ENCODE results near the gene ZDHHC7. TPM values are rescaled to one million over a fixed set of nuclear protein-coding genes. Genes with fewer than 3 reads are reported as not detected.
A peak's percentile ranks its signal among the peaks of the same experiment; 100 is the strongest.

ZDHHC7 gene
- total and polyA plus RNA-seq, 2 of the 8 experiments (the other 6 are each of a cell fraction or from before 2014, with no cell fraction given) = 40.5 to 56.3 TPM

DNA sequence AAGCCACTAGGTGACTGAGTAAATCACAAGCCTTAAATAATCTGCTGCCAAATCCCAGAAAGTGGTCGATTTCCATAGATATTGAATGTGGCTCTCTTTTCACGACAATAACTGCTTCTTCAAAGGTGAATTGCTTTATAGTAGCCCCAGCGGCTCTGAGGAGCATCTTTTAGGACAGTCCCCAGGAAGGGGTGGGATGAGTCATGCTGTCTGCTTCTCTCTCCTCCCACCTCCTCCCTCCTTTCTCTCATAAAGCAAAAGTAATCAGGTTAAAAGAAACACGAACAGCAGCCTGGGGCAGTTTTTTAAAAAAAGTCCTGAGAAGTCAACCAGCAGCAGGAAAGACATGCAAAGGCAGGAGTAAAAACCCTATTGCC lies 18.1 kb upstream of the ZDHHC7 start:
- Histone ChIP-seq H3K36me3 (ENCODE audit: control insufficient read depth in 2 of 4, insufficient read depth in 4 of 4, low read length in 3 of 4) (no peaks in the 10 kb centered on the region), H3K4ac (replicated peaks; ENCODE audit: insufficient read length, low read depth, low read length) (no peak overlapping the region), H3K79me1 (ENCODE audit: low read depth, low read length) (no peaks in the 10 kb centered on the region; the same call in 1 of the 2 replicates), H3K18ac (ENCODE audit: extremely low read depth, low read length) (no peak overlapping the region), H2BK5ac (ENCODE audit: low read depth, low read length) (no peak overlapping the region), H4K91ac (replicated peaks; ENCODE audit: insufficient read length, low read length) (no peak overlapping the region), H3K4me2 (ENCODE audit: insufficient read depth in 1 of 2, low read depth in 2 of 2, low read length in 2 of 2) (no peak overlapping the region), H2BK12ac (ENCODE audit: low read depth, low read length) (no peak overlapping the region), H3K23me2 (ENCODE audit: low read depth, low read length) (peaks cover 5% of the 10 kb centered on the region), H3K27me3 (replicated peaks in 1 of 4; ENCODE audit: control insufficient read depth in 3 of 4, extremely low read depth in 1 of 4, insufficient read depth in 3 of 4, low read length in 3 of 4) (peaks cover 0 to 14% (median 7%) of the 10 kb centered on the region in 4 experiments; a peak in 4 of 7 replicates), H3K27ac (ENCODE audit: low read depth, low read length) (no peak overlapping the region), H3K9me3 (ENCODE audit: insufficient read depth in 2 of 2, low read depth in 1 of 2, low read length in 1 of 2) (no peaks in the 10 kb centered on the region), H2BK20ac (ENCODE audit: low read length) (no peak overlapping the region), H2BK15ac (ENCODE audit: low read length) (no peak overlapping the region), H2BK120ac (replicated peaks; ENCODE audit: low read depth, low read length) (no peak overlapping the region), H3K56ac (replicated peaks; ENCODE audit: insufficient read length, low read depth, low read length) (no peak overlapping the region), H4K8ac (ENCODE audit: extremely low read depth, insufficient read depth, low read length) (no peak overlapping the region), H3K9ac (replicated peaks in 1 of 4; ENCODE audit: extremely low read depth in 1 of 4, low read depth in 3 of 4, low read length in 3 of 4) (no peak overlapping the region), H3K14ac (ENCODE audit: insufficient read length) (no peak overlapping the region), H3K79me2 (ENCODE audit: control insufficient read depth in 1 of 2, insufficient read depth in 2 of 2, low read length in 2 of 2) (no peaks in the 10 kb centered on the region), H4K5ac (ENCODE audit: insufficient read length, low read depth, low read length) (no peak overlapping the region), H3K4me3 (ENCODE audit: extremely low read depth in 1 of 4, insufficient read depth in 2 of 4, low read depth in 3 of 4, low read length in 4 of 4) (no peak overlapping the region), H3K4me1 (replicated peaks in 1 of 4; ENCODE audit: control insufficient read depth in 3 of 4, insufficient read depth in 4 of 4, low read length in 3 of 4) (peaks cover 3 to 7% (median 4%) of the 10 kb centered on the region in 4 experiments; a peak in 5 of 7 replicates), H2AFZ (ENCODE audit: low read length) (no peak overlapping the region), H4K20me1 (replicated peaks in 1 of 2; ENCODE audit: control insufficient read depth in 1 of 2, insufficient read depth in 2 of 2, low read length in 2 of 2) (no peaks in the 10 kb centered on the region), H3K23ac (ENCODE audit: insufficient read length) (no peak overlapping the region), H2AK5ac (ENCODE audit: low read depth, low read length) (no peak overlapping the region)
- WGBS, 2 experiments (ENCODE audit: extremely low coverage in 1 of 2, insufficient coverage in 1 of 2, insufficient read length in 1 of 2, insufficient replicate concordance in 2 of 2, low coverage in 1 of 2, low lambda C conversion rate in 2 of 2, missing lambda C conversion rate in 1 of 2) = 44% methylated on average over 4 of the region's 4 CpGs; no CpG with 5 or more reads in 1 of the 2 experiments
- DNase-seq (ENCODE audit: low read depth in 1 of 2, low spot score in 2 of 2) = no peak
- no peak for FAIRE-seq
- ChIA-PET POLR2A (ENCODE audit: partially characterized antibody) (no interaction called here), CTCF (ENCODE audit: partially characterized antibody) (interaction anchor here (1.5 kb wide), 1 partner anchor 27 kb away, joined by 5 read pairs; no protein-coding TSS in a partner anchor)
- TF ChIP-seq JUND (IDR thresholded peaks at IDR 0.05; ENCODE audit: low read length) (peak; percentile 61; the same call in 1 of the 2 replicates), BACH1 (IDR thresholded peaks at IDR 0.05; ENCODE audit: low read length) (no peak), NANOG (IDR thresholded peaks at IDR 0.05; ENCODE audit: insufficient read depth, low read depth, low read length, poor library complexity, severe bottlenecking) (no peak), CTBP2 (IDR thresholded peaks at IDR 0.05; ENCODE audit: borderline replicate concordance, insufficient read depth, insufficient read length, low read length) (no peak), POLR2AphosphoS5 (IDR thresholded peaks at IDR 0.05; ENCODE audit: low read depth, low read length) (no peak), SIRT6 (IDR thresholded peaks at IDR 0.05; ENCODE audit: low read length) (no peak), EZH2 (IDR thresholded peaks at IDR 0.05; ENCODE audit: low read depth, low read length, severe bottlenecking) (no peak)
- TF ChIP-seq, protein P1, sequence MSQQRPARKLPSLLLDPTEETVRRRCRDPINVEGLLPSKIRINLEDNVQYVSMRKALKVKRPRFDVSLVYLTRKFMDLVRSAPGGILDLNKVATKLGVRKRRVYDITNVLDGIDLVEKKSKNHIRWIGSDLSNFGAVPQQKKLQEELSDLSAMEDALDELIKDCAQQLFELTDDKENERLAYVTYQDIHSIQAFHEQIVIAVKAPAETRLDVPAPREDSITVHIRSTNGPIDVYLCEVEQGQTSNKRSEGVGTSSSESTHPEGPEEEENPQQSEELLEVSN (IDR thresholded peaks at IDR 0.05) = no peak

Data from H1 (cell line).